Measurements from ENCODE around the gene RGS12.

Gene RGS12

DNA sequence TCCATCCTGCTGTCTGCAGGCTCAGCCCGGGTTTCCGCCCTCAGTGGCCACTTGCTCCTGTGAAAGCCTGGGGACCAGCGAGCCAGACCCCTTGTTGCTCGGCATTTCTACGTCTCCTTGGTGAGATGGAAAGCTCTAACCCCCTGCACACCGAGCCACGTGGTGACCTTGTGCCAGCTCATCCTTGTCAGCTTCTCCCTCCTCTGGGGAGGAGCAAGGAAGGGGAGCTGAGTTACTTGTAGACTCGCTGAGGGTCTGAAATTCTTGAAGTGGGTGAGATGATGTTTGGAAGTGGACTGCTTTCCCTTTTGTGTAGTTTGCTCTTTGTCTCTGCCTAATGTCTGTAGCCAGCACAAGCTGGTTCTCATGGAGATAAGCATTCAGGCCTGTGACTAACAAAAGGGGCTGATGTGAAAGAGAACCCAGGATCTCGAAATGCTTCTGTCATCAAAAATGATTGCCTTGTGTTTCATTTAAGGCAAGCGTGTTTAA is 29.3 kb downstream of the RGS12 start:
- no peak overlapping the region for H2BK5ac ChIP-seq (ENCODE audit: low read depth, low read length, poor library complexity)
- H3K14ac ChIP-seq (ENCODE audit: low read length) = no peak overlapping the region
- H4K12ac ChIP-seq (ENCODE audit: low read depth, low read length) = no peak overlapping the region
- no peak overlapping the region for H4K91ac ChIP-seq (ENCODE audit: low read depth, low read length)
- no peak overlapping the region for H4K8ac ChIP-seq (ENCODE audit: low read depth, low read length)
- H2BK120ac ChIP-seq (ENCODE audit: insufficient read depth, low read length, poor library complexity) = no peak overlapping the region
- H3K79me1 ChIP-seq (ENCODE audit: low read length) = no peaks in the 10 kb centered on the region
- no CpG with 5 or more reads among the region's 10 CpGs for WGBS (ENCODE audit: extremely low coverage, insufficient coverage, insufficient read length)
- H3K9ac ChIP-seq (ENCODE audit: low read length) = no peak overlapping the region
- H2AK5ac ChIP-seq (ENCODE audit: low read length) = no peak overlapping the region
- H3K23ac ChIP-seq (ENCODE audit: low read length) = no peak overlapping the region
- H3K27ac ChIP-seq (ENCODE audit: low read depth, low read length) = no peak overlapping the region
- no peaks in the 10 kb centered on the region for H3K27me3 ChIP-seq (ENCODE audit: insufficient read depth, low read length)
- peaks cover 23 to 26% of the 10 kb centered on the region in 2 experiments for H3K36me3 ChIP-seq (ENCODE audit: control insufficient read depth in 1 of 2, insufficient read depth in 2 of 2, low read length in 2 of 2)
- H3K4me1 ChIP-seq (ENCODE audit: control insufficient read depth in 1 of 2, insufficient read depth in 2 of 2, low read length in 2 of 2) = peaks cover 0 to 2% of the 10 kb centered on the region in 2 experiments
- H3K4me2 ChIP-seq (ENCODE audit: low read length) = no peak overlapping the region
- H3K9me3 ChIP-seq (ENCODE audit: insufficient read depth, low read depth, low read length) = peaks cover 6% of the 10 kb centered on the region
- no peak overlapping the region for H2AFZ ChIP-seq (ENCODE audit: insufficient read depth, low read length, poor library complexity)
- H3K18ac ChIP-seq (ENCODE audit: low read length) = no peak overlapping the region
- no peak overlapping the region for H2BK12ac ChIP-seq (ENCODE audit: low read length)
- H3K79me2 ChIP-seq (ENCODE audit: control insufficient read depth, insufficient read depth, low read length, poor library complexity) = no peaks in the 10 kb centered on the region
- H3K4ac ChIP-seq (ENCODE audit: low read depth, low read length) = peak overlapping the region; percentile 28
- no peak for DNase-seq
- no peak overlapping the region for H3K4me3 ChIP-seq (ENCODE audit: low read depth, low read length)

GRCh38 chr4:3323071-3323481 is 30.3 kb downstream of the RGS12 start:
- Histone ChIP-seq H3K36me3 (ENCODE audit: control insufficient read depth in 1 of 2, insufficient read depth in 2 of 2, low read length in 2 of 2) (peaks cover 14 to 17% of the 10 kb centered on the region in 2 experiments), H3K27ac (ENCODE audit: low read depth, low read length) (no peak overlapping the region), H3K4me3 (ENCODE audit: low read depth, low read length) (no peak overlapping the region), H4K12ac (ENCODE audit: low read depth, low read length) (no peak overlapping the region), H3K4ac (ENCODE audit: low read depth, low read length) (no peak overlapping the region), H3K23ac (ENCODE audit: low read length) (no peak overlapping the region), H3K14ac (ENCODE audit: low read length) (no peak overlapping the region), H2AK5ac (ENCODE audit: low read length) (no peak overlapping the region), H3K18ac (ENCODE audit: low read length) (no peak overlapping the region), H4K8ac (ENCODE audit: low read depth, low read length) (no peak overlapping the region), H3K79me2 (ENCODE audit: control insufficient read depth, insufficient read depth, low read length, poor library complexity) (no peaks in the 10 kb centered on the region), H3K9ac (ENCODE audit: low read length) (no peak overlapping the region), H3K9me3 (ENCODE audit: insufficient read depth, low read depth, low read length) (peaks cover 4% of the 10 kb centered on the region), H2BK12ac (ENCODE audit: low read length) (no peak overlapping the region), H3K4me1 (ENCODE audit: control insufficient read depth in 1 of 2, insufficient read depth in 2 of 2, low read length in 2 of 2) (peaks cover 0 to 2% of the 10 kb centered on the region in 2 experiments), H3K27me3 (ENCODE audit: insufficient read depth, low read length) (no peaks in the 10 kb centered on the region), H2BK120ac (ENCODE audit: insufficient read depth, low read length, poor library complexity) (no peak overlapping the region), H4K91ac (ENCODE audit: low read depth, low read length) (no peak overlapping the region), H2AFZ (ENCODE audit: insufficient read depth, low read length, poor library complexity) (no peak overlapping the region), H2BK5ac (ENCODE audit: low read depth, low read length, poor library complexity) (no peak overlapping the region), H3K4me2 (ENCODE audit: low read length) (no peak overlapping the region), H3K79me1 (ENCODE audit: low read length) (no peaks in the 10 kb centered on the region)
- DNase-seq = no peak
- no CpG with 5 or more reads among the region's 21 CpGs for WGBS (ENCODE audit: extremely low coverage, insufficient coverage, insufficient read length)

DNA sequence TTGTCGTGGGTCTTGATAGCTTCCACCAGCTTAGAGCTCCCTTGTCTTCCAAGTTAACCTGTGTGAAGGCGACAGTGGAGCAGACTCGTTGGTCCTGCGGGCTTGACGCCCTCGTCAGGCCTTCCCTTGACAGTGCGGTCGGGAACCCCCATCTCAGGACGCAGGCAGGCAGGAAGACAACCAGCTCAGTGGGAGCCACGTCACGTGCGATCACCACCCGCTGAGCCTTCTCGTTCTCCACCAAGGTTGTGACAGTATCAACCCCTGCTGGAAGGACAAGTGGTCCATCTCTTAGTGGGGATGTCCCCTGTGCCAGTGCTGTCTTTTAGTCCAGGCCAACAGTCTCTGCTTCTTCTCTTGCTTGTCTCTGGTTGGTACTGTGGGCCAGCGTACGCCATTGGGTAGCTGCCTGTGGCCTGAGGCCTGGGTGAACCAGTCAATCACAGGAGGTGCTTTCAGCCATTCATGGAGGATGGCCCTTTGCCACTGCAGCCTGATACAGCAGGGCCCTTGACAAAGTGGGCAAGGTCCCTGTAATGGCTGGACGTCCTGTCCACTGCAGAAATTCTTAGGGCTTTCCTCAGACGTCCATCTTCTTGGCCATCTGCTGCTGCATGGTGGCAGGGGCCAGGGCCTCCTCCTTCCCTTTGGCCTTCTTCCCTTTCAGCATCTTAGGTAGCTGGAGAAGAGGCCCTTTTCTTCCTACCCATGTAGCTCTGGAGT is 31.4 kb downstream of the RGS12 start:
- Histone ChIP-seq H2BK120ac (ENCODE audit: insufficient read depth, low read length, poor library complexity) (no peak overlapping the region), H3K79me2 (ENCODE audit: control insufficient read depth, insufficient read depth, low read length, poor library complexity) (no peaks in the 10 kb centered on the region), H3K79me1 (ENCODE audit: low read length) (no peaks in the 10 kb centered on the region), H3K14ac (ENCODE audit: low read length) (no peak overlapping the region), H3K4me1 (ENCODE audit: control insufficient read depth in 1 of 2, insufficient read depth in 2 of 2, low read length in 2 of 2) (peaks cover 0 to 2% of the 10 kb centered on the region in 2 experiments), H3K27me3 (ENCODE audit: insufficient read depth, low read length) (no peaks in the 10 kb centered on the region), H4K8ac (ENCODE audit: low read depth, low read length) (no peak overlapping the region), H3K9me3 (ENCODE audit: insufficient read depth, low read depth, low read length) (peaks cover 4% of the 10 kb centered on the region), H3K18ac (ENCODE audit: low read length) (no peak overlapping the region), H2BK5ac (ENCODE audit: low read depth, low read length, poor library complexity) (no peak overlapping the region), H3K36me3 (ENCODE audit: control insufficient read depth in 1 of 2, insufficient read depth in 2 of 2, low read length in 2 of 2) (peaks cover 9 to 10% of the 10 kb centered on the region in 2 experiments), H3K23ac (ENCODE audit: low read length) (no peak overlapping the region), H4K91ac (ENCODE audit: low read depth, low read length) (no peak overlapping the region), H3K27ac (ENCODE audit: low read depth, low read length) (no peak overlapping the region), H2AK5ac (ENCODE audit: low read length) (no peak overlapping the region), H3K4ac (ENCODE audit: low read depth, low read length) (no peak overlapping the region), H3K9ac (ENCODE audit: low read length) (no peak overlapping the region), H3K4me3 (ENCODE audit: low read depth, low read length) (peak overlapping the region; percentile 14), H2BK12ac (ENCODE audit: low read length) (no peak overlapping the region), H2AFZ (ENCODE audit: insufficient read depth, low read length, poor library complexity) (no peak overlapping the region), H3K4me2 (ENCODE audit: low read length) (no peak overlapping the region), H4K12ac (ENCODE audit: low read depth, low read length) (no peak overlapping the region)
- no peak for DNase-seq
- no CpG with 5 or more reads among the region's 18 CpGs for WGBS (ENCODE audit: extremely low coverage, insufficient coverage, insufficient read length)

DNA sequence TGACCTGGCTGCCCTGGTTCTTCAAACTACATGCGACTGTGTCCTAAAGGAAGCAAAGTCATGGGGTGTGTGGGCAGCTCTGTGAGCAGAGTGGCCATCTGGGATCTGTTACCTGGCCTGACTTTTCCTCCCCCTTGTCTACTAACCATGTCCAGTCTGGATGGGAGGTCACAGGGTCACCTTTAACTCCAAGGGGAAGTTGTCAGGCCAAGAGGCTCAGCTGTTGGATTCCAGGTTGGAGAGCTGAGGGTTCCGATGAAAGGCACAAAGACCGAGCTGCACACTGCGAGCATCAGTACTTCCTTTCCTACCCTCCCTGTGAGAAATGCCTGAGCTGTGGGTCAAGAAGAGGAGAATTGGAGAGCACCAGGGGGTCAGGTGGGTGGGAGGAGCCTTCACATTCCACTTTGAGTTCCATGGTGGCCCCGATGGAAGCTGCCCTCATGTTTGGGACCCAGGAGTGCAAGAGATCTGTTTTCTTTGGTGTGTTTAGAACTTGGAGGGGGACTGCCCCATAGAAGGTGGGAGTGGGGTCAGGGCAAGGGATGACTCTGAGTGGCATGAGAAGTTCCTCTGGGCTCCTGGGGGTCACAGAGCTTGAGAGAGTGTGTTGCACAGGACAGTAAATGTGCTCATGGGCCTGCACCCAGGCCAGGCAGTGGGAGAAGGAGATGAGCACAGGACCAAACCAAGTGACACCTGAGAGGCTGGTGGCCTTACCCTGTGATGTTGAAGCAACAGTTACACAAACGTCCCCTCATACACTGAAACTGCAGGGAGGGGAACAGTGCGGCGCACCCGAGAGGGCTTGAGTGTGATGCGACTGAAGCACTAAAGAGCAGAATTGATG is 36.2 kb downstream of the RGS12 start:
- Histone ChIP-seq H3K4me2 (ENCODE audit: low read length) (no peak overlapping the region), H4K8ac (ENCODE audit: low read depth, low read length) (no peak overlapping the region), H3K4me3 (ENCODE audit: low read depth, low read length) (no peak overlapping the region), H3K14ac (ENCODE audit: low read length) (no peak overlapping the region), H2BK120ac (ENCODE audit: insufficient read depth, low read length, poor library complexity) (no peak overlapping the region), H2AK5ac (ENCODE audit: low read length) (no peak overlapping the region), H3K36me3 (ENCODE audit: control insufficient read depth in 1 of 2, insufficient read depth in 2 of 2, low read length in 2 of 2) (no peaks in the 10 kb centered on the region), H3K23ac (ENCODE audit: low read length) (no peak overlapping the region), H3K4ac (ENCODE audit: low read depth, low read length) (no peak overlapping the region), H3K27me3 (ENCODE audit: insufficient read depth, low read length) (no peaks in the 10 kb centered on the region), H3K9ac (ENCODE audit: low read length) (no peak overlapping the region), H2BK12ac (ENCODE audit: low read length) (no peak overlapping the region), H3K79me1 (ENCODE audit: low read length) (no peaks in the 10 kb centered on the region), H4K12ac (ENCODE audit: low read depth, low read length) (no peak overlapping the region), H3K9me3 (ENCODE audit: insufficient read depth, low read depth, low read length) (no peaks in the 10 kb centered on the region), H4K91ac (ENCODE audit: low read depth, low read length) (no peak overlapping the region), H2BK5ac (ENCODE audit: low read depth, low read length, poor library complexity) (no peak overlapping the region), H2AFZ (ENCODE audit: insufficient read depth, low read length, poor library complexity) (no peak overlapping the region), H3K4me1 (ENCODE audit: control insufficient read depth in 1 of 2, insufficient read depth in 2 of 2, low read length in 2 of 2) (no peaks in the 10 kb centered on the region), H3K18ac (ENCODE audit: low read length) (no peak overlapping the region), H3K27ac (ENCODE audit: low read depth, low read length) (no peak overlapping the region), H3K79me2 (ENCODE audit: control insufficient read depth, insufficient read depth, low read length, poor library complexity) (no peaks in the 10 kb centered on the region)
- no CpG with 5 or more reads among the region's 10 CpGs for WGBS (ENCODE audit: extremely low coverage, insufficient coverage, insufficient read length)
- DNase-seq = no peak

All from trophoblast cell (in vitro differentiated cells and primary cell).